Transverse colon (tissue), 4 donors: ENCODE measurements around the gene TMEM163.

Source experiments
- CTCF ChIP-seq, 5 experiments: fragments of 200-600 bp in 3 of 5; fragments of 450-650 bp in 2 of 5; sonication (generic) in 3 of 5; IDR thresholded peaks; 1 replicate in 2 of 5; 2 replicates in 3 of 5; pipeline ENCODE4 v1.5.1; 2016 to 2017; ENCODE audit warnings: antibody characterized with exemption in 5 of 5, inconsistent platforms in 3 of 5, mild to moderate bottlenecking in 2 of 5, moderate library complexity in 1 of 5
- POLR2A ChIP-seq: fragments of 450-650 bp; IDR thresholded peaks from one replicate; pipeline ENCODE4 v1.6.1; 2016; ENCODE audit warnings: antibody characterized with exemption, mild to moderate bottlenecking, moderate library complexity
- POLR2AphosphoS5 ChIP-seq, 3 donors: sonication (generic); formaldehyde crosslinking; IDR thresholded peaks; one replicate each; pipeline ENCODE4 v1.6.1; 2016; ENCODE audit warnings: antibody characterized with exemption in 3 of 3

DNA sequence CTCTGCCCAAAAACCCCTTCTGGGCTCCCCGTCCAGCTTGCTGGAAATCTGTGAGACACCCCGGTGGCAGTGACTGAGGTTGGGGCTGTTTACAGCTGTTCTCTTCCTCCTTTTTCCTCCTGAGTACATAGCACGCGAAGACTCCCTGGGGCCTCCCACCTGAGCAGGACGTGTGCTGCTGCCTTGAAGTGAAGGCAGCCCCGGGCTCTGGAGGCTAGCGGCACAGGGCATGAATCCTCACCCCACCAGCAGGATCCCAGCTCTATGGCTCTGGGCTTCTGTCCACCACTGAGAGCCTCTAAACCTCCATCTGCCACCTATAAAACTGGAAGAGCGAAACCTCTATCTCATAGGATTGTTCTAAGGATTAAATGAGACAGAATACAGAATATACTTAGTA, 182.5 kb downstream of the TMEM163 start:
- TF ChIP-seq CTCF (IDR thresholded peaks at IDR 0.05) (no peak), POLR2AphosphoS5 (IDR thresholded peaks at IDR 0.05) (no peak), POLR2A (no peak)
